WERI-Rb-1 (cell line): ENCODE results near the gene AUH.

Source experiments
- DNase-seq: peaks from one replicate; pipeline ENCODE4 v3.0.0-alpha.2; 2020
- H3K27ac ChIP-seq: fragments of 250-450 bp; sonication (Bioruptor Pico); 2 replicates; pipeline ENCODE4 v1.5.1; 2020; ENCODE audit warnings: mild to moderate bottlenecking, moderate library complexity
- H3K27me3 ChIP-seq: fragments of 250-450 bp; sonication (Bioruptor Pico); 2 replicates; pipeline ENCODE4 v1.5.1; 2021; ENCODE audit warnings: mild to moderate bottlenecking, low read depth, moderate library complexity; ENCODE audit not compliant: insufficient read depth, severe bottlenecking
- H3K36me3 ChIP-seq: fragments of 250-450 bp; sonication (Bioruptor Pico); 2 replicates; pipeline ENCODE4 v1.5.1; 2020; ENCODE audit warnings: mild to moderate bottlenecking, moderate library complexity
- H3K4me3 ChIP-seq: 2 replicates; pipeline ENCODE4 v1.5.1; 2011; ENCODE audit warnings: low read depth, mild to moderate bottlenecking, control low read depth, low read length
- H3K9me3 ChIP-seq: fragments of 250-450 bp; sonication (Bioruptor Pico); 2 replicates; pipeline ENCODE4 v1.5.1; 2021; ENCODE audit warnings: mild to moderate bottlenecking, moderate library complexity; ENCODE audit not compliant: severe bottlenecking
- TF ChIP-seq, protein P1 (sequence below): IDR thresholded peaks from 2 replicates; pipeline ENCODE4 v1.5.1; 2011; ENCODE audit warnings: low read depth, mild to moderate bottlenecking, control low read depth, inconsistent platforms, low read length

The AUH gene

GRCh38 chr9:91247278-91247677 lies 114.4 kb downstream of the AUH start:
- no peak overlapping the region for H3K4me3 ChIP-seq
- H3K36me3 ChIP-seq = no peaks in the 10 kb centered on the region
- H3K9me3 ChIP-seq = no peaks in the 10 kb centered on the region
- no peak overlapping the region for H3K27ac ChIP-seq
- H3K27me3 ChIP-seq = no peaks in the 10 kb centered on the region
- DNase-seq = no peak
- TF ChIP-seq, protein P1, sequence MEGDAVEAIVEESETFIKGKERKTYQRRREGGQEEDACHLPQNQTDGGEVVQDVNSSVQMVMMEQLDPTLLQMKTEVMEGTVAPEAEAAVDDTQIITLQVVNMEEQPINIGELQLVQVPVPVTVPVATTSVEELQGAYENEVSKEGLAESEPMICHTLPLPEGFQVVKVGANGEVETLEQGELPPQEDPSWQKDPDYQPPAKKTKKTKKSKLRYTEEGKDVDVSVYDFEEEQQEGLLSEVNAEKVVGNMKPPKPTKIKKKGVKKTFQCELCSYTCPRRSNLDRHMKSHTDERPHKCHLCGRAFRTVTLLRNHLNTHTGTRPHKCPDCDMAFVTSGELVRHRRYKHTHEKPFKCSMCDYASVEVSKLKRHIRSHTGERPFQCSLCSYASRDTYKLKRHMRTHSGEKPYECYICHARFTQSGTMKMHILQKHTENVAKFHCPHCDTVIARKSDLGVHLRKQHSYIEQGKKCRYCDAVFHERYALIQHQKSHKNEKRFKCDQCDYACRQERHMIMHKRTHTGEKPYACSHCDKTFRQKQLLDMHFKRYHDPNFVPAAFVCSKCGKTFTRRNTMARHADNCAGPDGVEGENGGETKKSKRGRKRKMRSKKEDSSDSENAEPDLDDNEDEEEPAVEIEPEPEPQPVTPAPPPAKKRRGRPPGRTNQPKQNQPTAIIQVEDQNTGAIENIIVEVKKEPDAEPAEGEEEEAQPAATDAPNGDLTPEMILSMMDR = no peak

DNA sequence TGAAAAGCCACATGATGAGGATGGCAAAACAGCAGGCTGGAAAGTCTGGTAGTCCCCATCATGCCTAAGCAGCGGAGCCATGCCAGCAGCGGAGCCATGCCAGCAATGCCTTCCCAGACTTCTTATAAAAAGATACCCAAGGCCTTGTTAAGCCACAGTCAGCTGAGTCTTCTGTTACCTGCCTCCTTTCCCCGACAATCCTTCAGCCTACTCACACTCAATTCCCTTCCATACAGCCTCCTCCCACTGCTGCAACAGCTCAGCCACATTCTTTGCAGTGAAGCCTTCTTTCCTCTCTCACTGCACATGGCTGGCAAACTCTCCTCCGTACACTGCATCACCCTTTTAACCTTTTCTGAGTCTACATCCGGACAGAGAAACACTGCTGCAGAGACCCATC lies 114.9 kb downstream of the AUH start:
- H3K27ac ChIP-seq = no peak overlapping the region
- no peak overlapping the region for H3K4me3 ChIP-seq
- H3K36me3 ChIP-seq = no peaks in the 10 kb centered on the region
- no peaks in the 10 kb centered on the region for H3K9me3 ChIP-seq
- no peaks in the 10 kb centered on the region for H3K27me3 ChIP-seq
- TF ChIP-seq, protein P1 = no peak
- no peak for DNase-seq

- TF ChIP-seq, protein P1 = no peak
- H3K27ac ChIP-seq = no peak overlapping the region
- DNase-seq = no peak
Measured at GRCh38 chr9:91245431-91246313, 116.0 kb downstream of the AUH start.

GRCh38 chr9:91243029-91243428 lies 118.7 kb downstream of the AUH start:
- H3K36me3 ChIP-seq = no peaks in the 10 kb centered on the region
- no peak overlapping the region for H3K27ac ChIP-seq
- DNase-seq = no peak
- H3K27me3 ChIP-seq = no peaks in the 10 kb centered on the region
- TF ChIP-seq, protein P1 = no peak
- no peak overlapping the region for H3K4me3 ChIP-seq
- no peaks in the 10 kb centered on the region for H3K9me3 ChIP-seq

More at GRCh38 chr9:91245431-91246313, 116.0 kb downstream of the AUH start:
- no peaks in the 10 kb centered on the region for H3K9me3 ChIP-seq
- no peaks in the 10 kb centered on the region for H3K36me3 ChIP-seq
- H3K4me3 ChIP-seq = no peak overlapping the region
- H3K27me3 ChIP-seq = no peaks in the 10 kb centered on the region

DNA sequence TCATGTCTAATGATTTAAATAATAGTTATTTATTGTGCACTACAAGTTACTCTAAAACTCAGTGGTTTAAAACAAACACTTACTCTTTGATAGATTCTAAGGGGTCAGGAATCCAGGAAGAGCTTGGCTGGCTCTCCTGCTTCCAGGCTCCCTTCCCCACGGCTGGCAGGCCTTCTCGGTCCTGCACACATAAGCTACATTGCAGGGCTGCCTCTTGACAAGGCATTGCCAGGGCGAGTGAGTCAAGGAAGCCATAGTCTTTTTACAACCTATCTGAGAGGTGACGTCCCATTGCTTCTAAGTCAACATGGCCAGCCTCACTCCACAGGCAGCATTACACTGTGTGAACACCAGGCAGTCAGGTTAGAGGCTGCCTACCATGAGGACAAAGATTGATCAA lies 119.8 kb downstream of the AUH start:
- Histone ChIP-seq H3K27ac (no peak overlapping the region), H3K9me3 (no peaks in the 10 kb centered on the region), H3K27me3 (no peaks in the 10 kb centered on the region), H3K36me3 (no peaks in the 10 kb centered on the region), H3K4me3 (no peak overlapping the region)
- DNase-seq = no peak
- TF ChIP-seq, protein P1 = no peak
